Sigmoid colon (tissue), 4 donors: Measurements from ENCODE around the gene CLEC4D.

ENCODE experiments used
- CTCF ChIP-seq, 4 experiments: fragments of 450-650 bp in 3 of 4; fragments of 200-600 bp in 1 of 4; IDR thresholded peaks; one replicate each; pipeline ENCODE4 v1.5.1; 2016 to 2019; ENCODE audit warnings: antibody characterized with exemption in 4 of 4, mild to moderate bottlenecking in 3 of 4, moderate library complexity in 2 of 4
- POLR2A ChIP-seq, 2 donors: fragments of 450-650 bp; IDR thresholded peaks; one replicate each; pipeline ENCODE4 v1.6.1; 2016; ENCODE audit warnings: antibody characterized with exemption in 2 of 2, mild to moderate bottlenecking in 2 of 2, moderate library complexity in 2 of 2
- POLR2AphosphoS5 ChIP-seq, 4 donors: sonication (generic); formaldehyde crosslinking; IDR thresholded peaks; one replicate each; pipeline ENCODE4 v1.6.1; 2017; ENCODE audit warnings: antibody characterized with exemption in 4 of 4

GRCh38 chr12:8527250-8528130 is 14.2 kb downstream of the CLEC4D start:
- TF ChIP-seq POLR2A (IDR thresholded peaks at IDR 0.05) = no peak
- no peak for TF ChIP-seq CTCF (IDR thresholded peaks at IDR 0.05)
- TF ChIP-seq POLR2AphosphoS5 (IDR thresholded peaks at IDR 0.05) = no peak
